Stimulated activated CD4-positive, alpha-beta T cell treated with anti-CD3 and anti-CD28 coated beads, TNF-alpha, amount 100 ng/mL, for 4 hours (primary cell): ENCODE results near the gene PTGIS.
A peak's percentile ranks its signal among the peaks of the same experiment; 100 is the strongest.

Source experiments
- DNase-seq, 3 experiments: peaks; one replicate each; pipeline ENCODE4 v3.0.0-alpha.2; 2020; ENCODE audit warnings: low read depth in 3 of 3

The PTGIS gene

GRCh38 chr20:49496553-49497397 lies 71.2 kb downstream of the PTGIS start:
- no peak for DNase-seq

GRCh38 chr20:49496043-49496442 lies 71.9 kb downstream of the PTGIS start:
- no peak for DNase-seq

DNA sequence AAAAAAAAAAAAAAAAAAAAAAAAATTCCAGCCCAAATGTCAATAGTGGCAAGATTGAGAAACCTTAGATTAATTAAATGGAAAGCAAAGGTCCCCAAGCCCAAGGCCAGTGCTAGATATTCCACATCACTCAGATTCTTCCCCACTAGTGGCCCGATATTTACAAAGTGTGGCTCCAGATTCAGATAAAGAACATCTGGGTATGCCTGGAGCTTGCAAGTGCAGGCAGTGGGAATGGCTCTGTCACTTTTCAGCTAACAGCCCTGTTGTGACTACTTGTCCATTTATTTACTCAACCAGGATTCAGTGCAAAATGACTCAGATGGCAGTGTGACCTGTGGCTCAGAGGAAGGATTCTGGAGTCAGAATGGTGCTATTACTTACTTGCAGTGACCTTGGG lies 77.2 kb downstream of the PTGIS start:
- DNase-seq = no peak

- DNase-seq = no peak
Measured at GRCh38 chr20:49489688-49490087, 78.2 kb downstream of the PTGIS start.

GRCh38 chr20:49486064-49486463 lies 81.9 kb downstream of the PTGIS start:
- no peak for DNase-seq

DNA sequence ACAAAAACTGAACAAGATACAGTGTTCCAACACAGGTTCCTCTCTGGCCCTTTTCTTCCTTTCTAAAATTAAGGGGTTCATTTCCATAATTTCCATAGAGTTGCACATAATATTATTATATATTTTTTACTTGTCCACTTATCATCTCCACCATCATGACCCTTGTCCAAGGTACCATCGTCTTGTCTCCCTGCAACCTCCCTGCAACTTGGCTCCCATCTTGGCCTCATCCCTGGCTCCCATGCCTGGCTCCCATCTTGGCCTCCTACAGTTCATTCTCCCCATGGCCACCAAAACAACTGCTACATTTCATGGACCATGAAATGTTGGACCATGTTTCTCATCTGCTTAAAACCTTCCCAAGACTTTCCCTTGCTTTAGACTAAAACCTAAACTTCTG lies 82.4 kb downstream of the PTGIS start:
- DNase-seq = no peak

- DNase-seq = peak; percentile 10 to 42 (median 24)
Measured at GRCh38 chr20:49484180-49485140, 83.5 kb downstream of the PTGIS start.

DNA sequence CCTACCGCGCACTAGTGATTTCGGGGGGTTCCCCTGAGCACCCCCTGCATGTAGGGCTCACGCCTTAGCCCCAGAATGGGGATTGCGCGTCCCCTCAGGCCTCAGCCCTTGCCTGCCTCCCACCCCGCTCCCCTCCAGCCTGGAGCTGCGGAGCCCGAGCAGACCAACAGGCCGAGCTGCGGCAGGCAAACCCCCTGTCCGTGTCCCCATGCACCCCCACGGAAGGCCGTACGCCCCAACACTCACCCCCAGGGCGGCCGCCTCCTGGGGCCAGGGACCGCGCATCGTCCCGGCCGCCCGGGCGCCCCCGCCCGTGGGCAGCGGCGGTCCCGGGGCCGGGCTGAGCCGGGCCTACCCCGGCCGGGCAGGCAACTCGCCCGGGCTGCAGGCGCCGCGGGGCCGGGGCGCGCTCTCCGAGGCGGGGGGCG lies 84.2 kb downstream of the PTGIS start:
- no peak for DNase-seq

GRCh38 chr20:49483018-49483695 lies 84.8 kb downstream of the PTGIS start:
- DNase-seq = no peak

DNA sequence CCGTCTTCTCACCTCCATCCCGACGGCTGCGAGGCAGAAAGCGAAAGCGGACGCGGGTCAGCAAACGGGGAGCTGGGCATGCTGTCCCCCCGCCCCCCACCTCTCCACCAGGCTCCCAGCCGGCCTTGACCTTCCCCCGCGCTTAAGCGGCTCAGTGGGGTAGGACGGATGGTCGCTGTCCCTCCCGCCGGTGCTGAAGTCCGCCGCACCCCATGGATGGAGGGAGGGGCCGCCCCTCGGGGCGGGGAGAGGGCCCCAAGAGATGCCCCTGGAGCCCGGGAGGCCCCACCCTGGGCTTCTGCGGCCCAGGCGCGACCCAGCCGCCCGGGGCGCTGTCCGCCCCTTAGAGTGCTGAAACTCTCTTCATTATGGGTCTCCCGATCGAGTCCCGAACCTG lies 85.3 kb downstream of the PTGIS start, which contains the start of gene KCNB1:
Gene KCNB1, minus strand, starts transcription at position 48 of the 397 bp plus-strand sequence. CDS start 188 bp downstream, outside the sequence.
- peak in 1 of 3 experiments; percentile 4 for DNase-seq

DNA sequence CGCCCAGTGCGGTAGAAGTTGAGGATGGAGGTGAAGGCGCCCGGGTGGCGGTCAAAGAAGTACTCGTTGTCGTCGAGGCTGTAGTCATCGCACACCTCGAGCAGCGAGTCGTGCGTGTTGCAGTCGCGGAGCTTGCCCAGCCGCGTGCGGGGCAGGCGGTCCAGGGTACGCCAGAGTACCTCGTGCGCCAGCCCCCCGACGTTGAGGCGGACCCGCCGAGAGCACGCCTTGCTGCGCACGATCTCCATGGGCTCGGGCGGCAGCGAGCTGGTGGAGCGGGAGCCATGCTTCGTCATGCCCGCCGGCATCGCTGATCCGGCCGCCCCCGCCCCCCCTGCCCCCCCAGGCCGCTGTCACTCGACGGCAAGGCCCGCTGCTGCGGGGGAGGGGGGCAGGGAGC lies 85.8 kb downstream of the PTGIS start:
- no peak for DNase-seq

DNA sequence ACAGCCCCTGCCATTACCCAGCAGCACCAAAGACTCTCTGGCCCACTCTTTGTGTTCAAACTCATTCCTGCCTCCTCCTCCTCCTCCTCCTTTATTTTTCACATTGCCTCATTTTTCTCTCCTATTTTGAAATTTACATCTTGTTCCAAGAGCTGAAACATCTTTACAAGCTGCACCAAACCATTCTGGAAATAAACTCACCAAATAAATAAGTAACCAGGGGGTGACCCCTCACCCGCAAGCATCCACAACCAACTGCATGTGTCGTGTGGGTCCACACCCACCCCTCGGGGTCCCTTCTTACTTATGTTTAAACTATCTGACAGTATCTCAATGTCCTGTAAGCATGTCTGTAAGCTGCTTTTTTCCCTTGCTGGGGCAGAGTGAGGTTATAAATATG lies 86.8 kb downstream of the PTGIS start:
- DNase-seq = no peak

- no peak for DNase-seq
Measured at GRCh38 chr20:49480236-49480635, 87.7 kb downstream of the PTGIS start.

DNA sequence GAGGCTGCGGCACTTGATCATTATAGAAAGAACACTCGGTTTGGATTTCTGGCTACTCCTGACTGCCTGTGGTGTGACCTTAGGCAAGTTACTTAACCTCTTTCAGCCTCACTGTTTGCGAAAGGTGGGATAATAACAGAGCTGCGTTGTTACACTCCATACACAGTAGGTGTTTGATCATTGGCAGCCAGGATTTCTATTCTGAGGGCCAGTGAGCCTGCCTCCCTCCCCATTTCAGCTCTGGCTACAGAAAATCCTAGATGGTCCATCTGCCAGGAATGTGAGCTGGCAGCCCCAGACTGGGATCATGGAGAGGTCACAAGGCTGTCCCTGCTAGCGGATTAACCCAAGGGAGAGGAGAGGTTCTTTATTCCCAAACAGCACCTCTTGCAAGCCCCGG lies 88.2 kb downstream of the PTGIS start:
- DNase-seq = no peak

DNA sequence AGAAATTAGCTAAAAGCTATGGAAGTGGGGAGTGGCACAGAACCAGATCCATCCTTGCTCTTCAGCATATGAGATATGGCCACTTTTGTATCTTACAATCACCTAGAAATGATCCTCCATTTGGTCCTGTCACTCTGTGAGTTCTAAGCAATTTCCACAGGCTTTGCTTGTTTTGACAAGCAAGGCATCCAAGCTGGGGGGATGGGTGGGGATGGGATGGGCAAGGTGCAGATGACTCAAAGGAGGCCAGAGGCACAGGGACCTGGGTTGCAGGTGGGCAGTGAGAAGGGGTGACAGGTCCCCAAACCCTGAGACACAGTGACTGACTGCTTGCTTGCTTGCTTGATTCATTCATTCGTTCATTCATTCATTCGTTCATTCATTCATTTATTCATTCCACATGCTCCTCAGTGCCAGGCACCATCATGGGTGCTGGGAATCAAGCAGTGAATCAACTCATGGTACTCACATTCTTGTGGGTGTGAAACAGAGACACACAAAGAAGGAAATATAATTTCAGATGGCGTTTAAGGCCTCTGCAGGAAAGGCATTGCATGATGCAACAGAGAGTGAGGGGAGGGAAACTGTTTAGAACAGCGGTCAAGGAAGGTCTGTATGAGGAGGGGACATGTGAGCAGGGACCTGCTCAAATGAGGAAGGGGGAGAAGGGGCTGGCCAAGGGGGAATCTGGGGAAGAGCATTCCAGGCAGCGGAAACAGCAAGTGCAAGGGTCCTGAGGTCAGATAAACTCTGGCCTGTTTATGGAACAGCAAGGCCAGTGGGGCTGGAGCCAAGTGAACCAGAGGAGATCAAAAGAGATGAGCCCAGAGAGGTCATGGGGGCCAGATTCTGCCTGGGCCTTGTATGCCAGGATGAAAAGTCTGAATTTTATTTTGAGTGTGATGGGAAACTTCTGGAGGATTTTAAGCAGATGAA lies 88.9 kb downstream of the PTGIS start:
- DNase-seq = no peak

DNA sequence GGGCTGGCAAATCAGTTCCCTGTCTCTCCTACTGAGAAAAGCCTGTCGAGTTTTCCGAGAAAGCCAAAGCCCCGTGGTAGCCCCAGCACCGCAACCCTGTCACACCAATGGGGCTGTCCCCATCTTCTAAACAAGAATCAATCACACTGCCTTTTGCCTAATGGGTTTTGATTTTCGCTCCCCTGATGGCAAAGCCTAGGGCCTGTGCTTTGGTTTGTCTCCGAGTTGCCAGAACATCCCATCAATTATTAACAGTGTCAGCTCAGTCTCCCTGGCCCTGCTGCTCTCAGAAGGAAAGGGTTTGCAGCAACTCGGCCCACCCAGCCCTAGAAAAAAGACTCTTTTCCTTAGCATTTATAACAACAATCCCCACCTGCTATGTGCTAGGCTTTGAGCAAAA lies 89.7 kb downstream of the PTGIS start:
- DNase-seq = no peak

- no peak for DNase-seq
Measured at GRCh38 chr20:49477200-49477599, 90.7 kb downstream of the PTGIS start.

GRCh38 chr20:49476016-49476355 lies 92.0 kb downstream of the PTGIS start:
- DNase-seq = no peak

GRCh38 chr20:49475292-49476015 lies 92.5 kb downstream of the PTGIS start:
- no peak for DNase-seq

DNA sequence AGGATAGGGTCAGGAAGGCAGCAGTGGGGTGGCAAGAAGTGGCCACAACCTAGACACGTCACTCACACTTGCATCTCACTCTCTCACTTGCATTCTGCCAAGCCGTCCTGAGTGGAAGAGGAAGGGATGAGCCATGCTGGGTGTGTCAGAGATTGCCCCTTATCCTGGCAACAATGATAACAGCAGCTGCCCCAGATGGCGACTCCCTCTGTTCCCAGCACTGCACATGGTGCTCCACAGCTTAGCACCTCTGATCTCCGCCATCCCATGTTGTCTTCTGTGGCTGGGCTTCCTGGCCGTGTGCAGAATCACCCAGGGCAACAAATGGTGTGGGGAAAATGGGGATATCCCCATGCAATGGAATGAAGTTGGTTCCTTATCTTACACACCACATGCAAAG lies 96.5 kb downstream of the PTGIS start:
- DNase-seq = no peak
